Smooth muscle cell of bladder (primary cell): ENCODE measurements around the gene EWSR1. TPM values are rescaled to one million over a fixed set of nuclear protein-coding genes. Genes with fewer than 3 reads are reported as not detected.

ENCODE experiments used
- total RNA-seq: library from RNA; depleted of rRNA; stranded (reverse); fragments of >200 nt; gene quantifications from 2 replicates; pipeline ENCODE4 v1.2.3, GENCODE V29; 2014

Gene EWSR1
- total RNA-seq = 133 and 135 TPM in 2 replicates

GRCh38 chr22:29267858-29268510 lies at the start of gene EWSR1, which contains the start of gene RHBDD3:
Gene EWSR1 (plus strand): TSS chr22:29268268. CDS start chr22:29268337, 69 bp downstream.
Gene RHBDD3 (minus strand): TSS chr22:29267981. CDS start chr22:29265626, 2,355 bp downstream.

GRCh38 chr22:29306175-29306834 lies 38.2 kb downstream of the EWSR1 start, which contains the start of gene GAS2L1:
Gene GAS2L1 (plus strand): TSS chr22:29306650. CDS start chr22:29308106, 1,456 bp downstream.

GRCh38 chr22:29315286-29316140 lies 47.4 kb downstream of the EWSR1 start, which contains the start of gene RASL10A:
Gene RASL10A (minus strand): TSS chr22:29315697. CDS start chr22:29315246, 451 bp downstream.

Other genes starting within 250 kb of the EWSR1 start
- gene C22orf31, start 206.4 kb upstream of the EWSR1 start, total RNA-seq = 0.14 TPM in 1 of 2 replicates, not detected in the other
- gene KREMEN1, start 195.2 kb upstream of the EWSR1 start, total RNA-seq = 12.6 and 15.4 TPM in 2 replicates
- gene EMID1, start 62.4 kb upstream of the EWSR1 start, total RNA-seq = 0.37 and 1.00 TPM in 2 replicates
- 15.3 and 18.5 TPM in 2 replicates for gene RHBDD3, start 287 bp upstream of the EWSR1 start, total RNA-seq
- gene GAS2L1, start 38.4 kb downstream of the EWSR1 start, total RNA-seq = 4.0 and 6.3 TPM in 2 replicates
- under 0.01 TPM in 1 of 2 replicates, not detected in the other for gene RASL10A, start 47.4 kb downstream of the EWSR1 start, total RNA-seq
- 42.5 and 51.3 TPM in 2 replicates for gene AP1B1, start 120.3 kb downstream of the EWSR1 start, total RNA-seq
- gene RFPL1, start 170.3 kb downstream of the EWSR1 start, total RNA-seq = not detected in 2 replicates
- gene NEFH, start 211.9 kb downstream of the EWSR1 start, total RNA-seq = 0.09 and 0.14 TPM in 2 replicates